DMS153 (cell line): Measurements from ENCODE around the gene PLXDC1.

Experiments
- DNase-seq: peaks from one replicate; lab custom pipeline; 2025; lab: John Stamatoyannopoulos, UW

Gene PLXDC1

GRCh38 chr17:39151150-39151942 is at the start of gene PLXDC1:
Gene PLXDC1 (minus strand): TSS chr17:39151637. CDS start chr17:39151437, 200 bp downstream.
- DNase-seq: no peak

DNA sequence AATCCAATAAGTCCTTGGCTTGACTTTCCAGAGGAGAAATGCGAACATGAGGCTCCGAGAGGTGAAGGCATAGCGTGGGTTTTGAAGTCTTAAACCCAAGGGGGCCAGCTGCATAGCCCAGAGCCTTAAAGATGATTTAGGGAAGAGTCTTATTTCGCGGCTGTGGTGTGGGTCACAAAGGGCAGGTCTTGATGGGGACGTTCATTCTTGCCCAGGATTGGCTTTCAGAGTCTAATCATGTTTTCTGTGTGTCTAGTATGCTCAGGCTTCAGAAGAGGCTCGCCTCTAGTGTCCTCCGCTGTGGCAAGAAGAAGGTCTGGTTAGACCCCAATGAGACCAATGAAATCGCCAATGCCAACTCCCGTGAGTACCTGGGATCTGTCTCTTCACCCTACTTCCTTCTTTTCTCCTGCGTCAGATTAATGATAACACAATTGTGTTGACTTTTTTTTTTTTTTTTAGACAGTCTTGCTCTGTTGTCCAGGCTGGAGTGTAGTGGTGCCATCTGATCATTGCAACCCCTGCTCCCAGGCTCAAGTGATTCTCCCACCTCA is 49.6 kb upstream of the PLXDC1 start:
- DNase-seq: no peak

DNA sequence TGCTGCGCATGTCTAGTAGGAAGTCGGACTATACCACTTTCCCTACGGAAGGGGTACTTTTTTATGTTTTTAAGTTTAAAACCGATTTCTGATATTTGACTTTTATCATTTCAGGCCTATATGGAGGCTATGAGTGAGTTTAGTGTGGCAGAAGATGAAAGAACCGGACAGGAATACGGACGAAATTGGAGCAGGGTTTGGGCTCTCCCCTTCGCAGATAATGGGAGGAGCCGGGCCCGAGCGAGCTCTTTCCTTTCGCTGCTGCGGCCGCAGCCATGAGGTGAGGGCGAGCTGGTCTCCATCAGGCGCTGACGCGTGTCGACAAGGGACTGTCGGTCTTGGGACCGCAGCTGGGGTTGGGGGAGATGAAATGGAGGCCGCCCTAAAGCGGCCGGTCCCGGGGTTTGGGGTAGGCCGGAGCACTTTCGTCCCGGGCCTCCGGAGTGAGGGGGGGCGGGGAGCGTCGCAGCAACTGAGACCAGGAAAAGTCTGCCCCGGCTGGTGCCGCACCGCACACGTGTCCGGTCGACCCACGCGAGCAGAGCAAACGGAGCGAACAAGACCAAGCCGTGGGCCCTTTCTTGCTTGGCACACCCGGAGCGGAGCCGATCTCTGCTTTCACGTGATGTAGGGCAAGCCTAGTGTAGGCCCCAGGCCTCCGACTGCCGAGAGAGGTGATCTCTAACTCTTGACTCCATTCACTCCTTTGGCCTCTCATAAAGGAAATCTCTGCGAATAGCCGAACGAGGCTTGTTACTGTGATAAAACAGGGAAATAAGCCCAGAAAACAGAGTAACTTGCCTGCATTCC is 48.8 kb upstream of the PLXDC1 start, which contains the start of gene RPL19:
Gene RPL19, plus strand, starts transcription at position 214 of the 810 bp plus-strand sequence. Its CDS starts 62 bp downstream, at position 276.
- peak; percentile 74 for DNase-seq

DNA sequence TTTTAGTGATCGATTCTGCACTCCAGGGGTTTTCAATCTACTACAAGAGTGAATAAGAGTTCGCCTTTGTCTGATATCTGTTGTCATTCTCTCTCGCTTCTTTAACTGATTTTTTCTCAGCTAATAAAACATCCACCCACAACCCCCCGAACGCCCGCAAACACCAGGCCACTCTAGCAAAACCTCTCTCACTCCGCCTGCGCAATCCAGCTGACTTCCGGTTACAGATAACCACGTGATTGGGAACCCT is 48.3 kb upstream of the PLXDC1 start:
- DNase-seq: peak; percentile 88

DNA sequence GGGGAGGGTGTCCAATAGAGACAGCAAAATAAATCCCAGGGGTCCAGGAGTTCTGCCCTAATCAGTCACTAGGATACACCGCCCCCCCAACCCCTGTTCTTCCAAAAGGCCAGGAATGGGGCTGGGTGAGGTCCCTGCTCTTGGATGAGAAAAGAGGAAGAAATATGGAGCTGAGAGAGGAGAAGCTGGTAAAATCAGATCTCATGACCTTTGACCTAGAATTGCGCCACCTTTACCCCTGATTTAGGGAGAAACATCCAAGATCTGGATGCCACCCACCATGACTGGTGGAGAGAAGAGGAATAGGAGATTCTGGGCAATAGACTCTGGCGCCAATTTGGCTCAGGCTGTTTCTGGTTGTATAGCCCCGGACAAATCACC is 46.7 kb upstream of the PLXDC1 start:
- no peak for DNase-seq

- DNase-seq: peak; percentile 49
Measured at GRCh38 chr17:39197380-39198185, 46.1 kb upstream of the PLXDC1 start, which contains the start of gene CACNB1. Gene CACNB1 (minus strand): TSS chr17:39197669. CDS start chr17:39197495, 174 bp downstream.

DNA sequence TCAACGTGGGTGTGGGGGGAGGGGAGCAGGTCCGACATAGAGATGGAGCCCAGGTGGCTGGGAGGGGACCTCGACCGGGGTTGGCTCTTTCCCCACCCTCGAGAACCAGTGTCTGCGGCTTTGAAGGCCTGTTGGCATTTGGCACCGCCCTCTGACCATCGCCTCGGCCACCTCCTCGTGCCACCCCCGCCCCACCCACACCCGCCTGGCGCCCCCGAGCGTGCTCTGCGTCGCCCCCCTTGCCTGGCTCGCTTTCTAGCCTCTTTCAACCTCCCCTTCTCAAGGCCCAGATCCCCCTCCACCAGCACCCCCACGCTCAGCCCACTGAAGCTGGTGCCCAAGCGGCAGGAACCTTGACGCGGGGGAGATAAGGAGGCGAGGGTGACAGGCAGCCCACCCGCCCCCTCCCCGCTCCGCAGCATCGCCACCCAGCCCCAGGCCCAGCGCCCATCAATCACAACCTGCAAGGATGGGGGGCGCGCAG is 45.4 kb upstream of the PLXDC1 start:
- DNase-seq: no peak

DNA sequence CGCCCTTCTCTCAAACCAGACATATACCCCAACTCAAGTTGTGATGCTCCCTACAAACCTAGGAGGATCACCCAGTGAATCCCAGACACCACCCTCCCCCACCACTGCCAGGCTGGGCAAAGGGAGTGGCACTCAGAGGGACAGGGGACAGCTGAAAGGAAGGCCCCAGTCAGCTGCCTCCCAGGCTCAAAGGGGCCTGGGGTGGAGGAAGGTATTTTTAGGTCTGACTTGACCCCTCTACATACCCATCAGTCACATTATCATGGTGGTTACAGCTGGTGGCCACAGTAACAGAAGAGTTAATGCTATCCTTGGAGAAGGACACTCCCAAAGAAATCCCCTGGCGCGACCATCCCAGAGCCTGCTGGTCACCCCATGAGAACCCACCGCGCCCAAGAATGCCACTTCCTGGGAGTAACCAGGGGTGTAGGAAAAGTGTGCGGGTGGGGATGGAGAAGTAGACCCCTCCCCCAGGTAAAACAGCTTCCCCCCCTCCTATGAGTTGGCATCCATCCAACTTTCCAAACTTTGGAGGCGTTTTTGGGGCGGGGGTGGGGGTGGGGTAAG is 44.9 kb upstream of the PLXDC1 start:
- no peak for DNase-seq

GRCh38 chr17:39195568-39196160 is 44.2 kb upstream of the PLXDC1 start:
- DNase-seq: no peak

GRCh38 chr17:39194985-39195524 is 43.6 kb upstream of the PLXDC1 start:
- no peak for DNase-seq

GRCh38 chr17:39194089-39194984 is 42.9 kb upstream of the PLXDC1 start:
- DNase-seq: no peak

GRCh38 chr17:39193346-39193745 is 41.9 kb upstream of the PLXDC1 start:
- DNase-seq: no peak

DNA sequence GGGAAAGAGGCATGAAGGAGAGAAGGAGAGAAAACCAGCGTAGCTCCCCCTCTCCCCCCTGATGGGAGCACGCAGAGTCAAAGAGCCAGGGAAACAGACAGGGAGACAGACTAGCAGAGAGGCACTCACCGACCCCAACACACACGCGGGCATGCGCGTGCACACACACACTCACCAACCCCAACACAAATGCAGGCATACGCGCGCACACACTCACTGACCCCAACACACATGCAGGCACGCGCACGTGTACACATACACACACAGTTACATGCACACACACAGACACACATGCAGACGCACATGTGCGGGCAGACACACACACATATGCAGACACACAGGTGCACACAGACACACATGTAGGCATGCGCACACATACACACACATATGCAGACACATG is 41.5 kb upstream of the PLXDC1 start:
- no peak for DNase-seq

- no peak for DNase-seq
Measured at GRCh38 chr17:39191750-39192510, 40.5 kb upstream of the PLXDC1 start.

- DNase-seq: no peak
Measured at GRCh38 chr17:39187152-39187830, 35.9 kb upstream of the PLXDC1 start.

DNA sequence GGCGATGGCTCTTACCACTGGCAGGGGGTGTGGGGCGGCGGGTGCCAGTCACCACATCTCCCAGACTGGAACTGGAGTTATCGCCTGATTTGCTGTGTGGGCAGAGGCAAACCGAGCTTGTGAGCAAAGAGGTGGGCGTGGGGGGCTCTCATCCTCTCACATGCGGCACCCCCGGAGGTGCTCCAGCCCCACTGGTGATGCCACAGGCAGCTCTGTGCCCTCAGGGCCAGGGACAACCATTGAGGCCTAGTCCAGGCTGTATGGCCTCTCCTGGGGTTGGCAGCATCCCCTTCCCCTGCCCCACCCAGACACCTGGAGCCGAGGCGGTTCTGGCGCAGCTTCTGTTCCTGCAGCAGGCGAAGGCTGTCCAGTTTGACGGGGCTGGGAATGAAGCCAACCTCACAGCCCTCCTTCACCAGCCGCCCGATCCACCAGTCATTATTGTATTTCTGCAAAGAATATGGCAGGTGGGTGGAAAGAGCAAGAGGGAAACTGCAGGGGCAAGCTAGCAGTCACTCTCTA is 35.1 kb upstream of the PLXDC1 start:
- DNase-seq: no peak

DNA sequence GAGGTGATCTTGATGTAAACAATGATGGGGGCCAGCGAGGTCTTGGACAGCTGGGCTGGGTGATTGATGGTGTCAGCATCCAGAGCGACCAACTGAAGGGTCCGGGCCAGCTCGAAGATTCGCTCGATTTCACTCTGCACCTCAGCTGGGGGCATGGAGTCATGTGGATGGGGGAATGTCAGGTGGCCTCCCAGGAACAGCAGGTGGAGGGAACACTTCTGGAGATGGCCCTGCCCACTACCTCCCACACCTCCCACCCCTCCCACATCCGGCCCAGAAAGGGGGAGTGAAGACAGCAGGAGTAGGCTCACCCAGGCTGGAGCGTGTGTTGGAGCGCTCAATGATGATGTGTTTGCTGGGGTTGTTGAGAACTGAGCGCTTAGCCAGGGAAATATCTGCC is 32.3 kb upstream of the PLXDC1 start:
- no peak for DNase-seq

- DNase-seq: no peak
Measured at GRCh38 chr17:39183045-39183444, 31.6 kb upstream of the PLXDC1 start.
